ENCODE results near the gene LRRFIP1. TPM values are rescaled to one million over a fixed set of nuclear protein-coding genes. Genes with fewer than 3 reads are reported as not detected.
A peak's percentile ranks its signal among the peaks of the same experiment; 100 is the strongest.

Gene LRRFIP1
- total and polyA plus RNA-seq, 2 of the 13 experiments (the other 11 are each of a cell fraction or from before 2014, with no cell fraction given) = 15.9 to 40.5 TPM

DNA sequence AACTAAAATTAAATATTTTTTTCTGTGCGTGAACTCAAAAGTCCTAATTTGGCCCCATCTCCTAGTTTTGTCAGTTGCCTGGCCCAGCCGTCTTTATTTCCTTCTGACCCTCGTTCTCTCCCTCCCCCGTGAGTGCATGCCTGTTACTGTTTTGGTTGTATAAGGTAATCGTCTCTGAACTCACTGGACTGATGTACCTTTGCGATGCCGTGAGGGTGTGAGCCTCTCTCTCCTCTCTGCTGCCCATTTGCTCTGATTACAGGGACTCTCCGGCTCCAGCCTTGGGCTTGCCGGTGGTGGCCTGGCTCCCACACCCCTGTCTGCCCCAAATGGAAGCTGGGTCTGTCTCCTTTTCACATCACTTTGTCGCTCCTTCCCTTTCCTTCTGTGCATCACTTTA lies 104.7 kb downstream of the LRRFIP1 start (continued):
- no peak for TF ChIP-seq STAT5B (CRISPR knock-in tag; IDR thresholded peaks at IDR 0.05)
- TF ChIP-seq KAT2B (IDR thresholded peaks at IDR 0.05; ENCODE audit: borderline replicate concordance, low read depth, low read length) = no peak
- TF ChIP-seq MED8 (CRISPR knock-in tag; IDR thresholded peaks at IDR 0.05; ENCODE audit: insufficient replicate concordance) = no peak
- TF ChIP-seq HNRNPK (IDR thresholded peaks at IDR 0.05; ENCODE audit: low read depth, low read length, poor library complexity, severe bottlenecking) = no peak
- TF ChIP-seq ZNF552 (CRISPR knock-in tag; IDR thresholded peaks at IDR 0.05; ENCODE audit: borderline replicate concordance) = no peak
- TF ChIP-seq ZNF24 (IDR thresholded peaks at IDR 0.05) = no peak
- TF ChIP-seq, protein P1, sequence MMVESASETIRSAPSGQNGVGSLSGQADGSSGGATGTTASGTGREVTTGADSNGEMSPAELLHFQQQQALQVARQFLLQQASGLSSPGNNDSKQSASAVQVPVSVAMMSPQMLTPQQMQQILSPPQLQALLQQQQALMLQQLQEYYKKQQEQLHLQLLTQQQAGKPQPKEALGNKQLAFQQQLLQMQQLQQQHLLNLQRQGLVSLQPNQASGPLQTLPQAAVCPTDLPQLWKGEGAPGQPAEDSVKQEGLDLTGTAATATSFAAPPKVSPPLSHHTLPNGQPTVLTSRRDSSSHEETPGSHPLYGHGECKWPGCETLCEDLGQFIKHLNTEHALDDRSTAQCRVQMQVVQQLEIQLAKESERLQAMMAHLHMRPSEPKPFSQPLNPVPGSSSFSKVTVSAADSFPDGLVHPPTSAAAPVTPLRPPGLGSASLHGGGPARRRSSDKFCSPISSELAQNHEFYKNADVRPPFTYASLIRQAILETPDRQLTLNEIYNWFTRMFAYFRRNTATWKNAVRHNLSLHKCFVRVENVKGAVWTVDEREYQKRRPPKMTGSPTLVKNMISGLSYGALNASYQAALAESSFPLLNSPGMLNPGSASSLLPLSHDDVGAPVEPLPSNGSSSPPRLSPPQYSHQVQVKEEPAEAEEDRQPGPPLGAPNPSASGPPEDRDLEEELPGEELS (CRISPR knock-in tag; IDR thresholded peaks at IDR 0.05) = 0 out of 2 replicates have a peak, but pooled peaks have one; percentile 36
- no peak for TF ChIP-seq CHD4 (IDR thresholded peaks at IDR 0.05; ENCODE audit: borderline replicate concordance, low read length)
- TF ChIP-seq, protein P2, sequence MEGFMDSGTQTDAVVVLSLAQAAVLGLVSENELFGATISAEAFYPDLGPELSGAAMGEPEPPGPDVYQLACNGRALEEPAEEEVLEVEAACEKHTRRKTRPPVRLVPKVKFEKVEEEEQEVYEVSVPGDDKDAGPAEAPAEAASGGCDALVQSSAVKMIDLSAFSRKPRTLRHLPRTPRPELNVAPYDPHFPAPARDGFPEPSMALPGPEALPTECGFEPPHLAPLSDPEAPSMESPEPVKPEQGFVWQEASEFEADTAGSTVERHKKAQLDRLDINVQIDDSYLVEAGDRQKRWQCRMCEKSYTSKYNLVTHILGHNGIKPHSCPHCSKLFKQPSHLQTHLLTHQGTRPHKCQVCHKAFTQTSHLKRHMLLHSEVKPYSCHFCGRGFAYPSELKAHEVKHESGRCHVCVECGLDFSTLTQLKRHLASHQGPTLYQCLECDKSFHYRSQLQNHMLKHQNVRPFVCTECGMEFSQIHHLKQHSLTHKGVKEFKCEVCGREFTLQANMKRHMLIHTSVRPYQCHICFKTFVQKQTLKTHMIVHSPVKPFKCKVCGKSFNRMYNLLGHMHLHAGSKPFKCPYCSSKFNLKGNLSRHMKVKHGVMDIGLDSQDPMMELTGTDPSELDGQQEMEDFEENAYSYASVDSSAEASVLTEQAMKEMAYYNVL (CRISPR knock-in tag; IDR thresholded peaks at IDR 0.05; ENCODE audit: borderline replicate concordance) = no peak
- no peak for TF ChIP-seq ZSCAN31 (CRISPR knock-in tag; IDR thresholded peaks at IDR 0.05; ENCODE audit: low read depth)
- TF ChIP-seq, protein P3, sequence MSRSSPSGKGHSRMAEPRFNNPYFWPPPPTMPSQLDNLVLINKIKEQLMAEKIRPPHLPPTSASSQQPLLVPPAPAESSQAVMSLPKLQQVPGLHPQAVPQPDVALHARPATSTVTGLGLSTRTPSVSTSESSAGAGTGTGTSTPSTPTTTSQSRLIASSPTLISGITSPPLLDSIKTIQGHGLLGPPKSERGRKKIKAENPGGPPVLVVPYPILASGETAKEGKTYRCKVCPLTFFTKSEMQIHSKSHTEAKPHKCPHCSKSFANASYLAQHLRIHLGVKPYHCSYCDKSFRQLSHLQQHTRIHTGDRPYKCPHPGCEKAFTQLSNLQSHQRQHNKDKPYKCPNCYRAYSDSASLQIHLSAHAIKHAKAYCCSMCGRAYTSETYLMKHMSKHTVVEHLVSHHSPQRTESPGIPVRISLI (CRISPR knock-in tag; IDR thresholded peaks at IDR 0.05; ENCODE audit: borderline replicate concordance) = no peak
- no peak for TF ChIP-seq ZBTB1 (CRISPR knock-in tag; IDR thresholded peaks at IDR 0.05; ENCODE audit: borderline replicate concordance)
- TF ChIP-seq TGIF2 (CRISPR knock-in tag; IDR thresholded peaks at IDR 0.05) = no peak
- no peak for TF ChIP-seq JARID2 (CRISPR knock-in tag; IDR thresholded peaks at IDR 0.05; ENCODE audit: insufficient replicate concordance)
- TF ChIP-seq, protein P4, sequence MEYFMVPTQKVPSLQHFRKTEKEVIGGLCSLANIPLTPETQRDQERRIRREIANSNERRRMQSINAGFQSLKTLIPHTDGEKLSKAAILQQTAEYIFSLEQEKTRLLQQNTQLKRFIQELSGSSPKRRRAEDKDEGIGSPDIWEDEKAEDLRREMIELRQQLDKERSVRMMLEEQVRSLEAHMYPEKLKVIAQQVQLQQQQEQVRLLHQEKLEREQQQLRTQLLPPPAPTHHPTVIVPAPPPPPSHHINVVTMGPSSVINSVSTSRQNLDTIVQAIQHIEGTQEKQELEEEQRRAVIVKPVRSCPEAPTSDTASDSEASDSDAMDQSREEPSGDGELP (IDR thresholded peaks at IDR 0.05; ENCODE audit: borderline replicate concordance, low read depth) = no peak
- TF ChIP-seq, protein P5, sequence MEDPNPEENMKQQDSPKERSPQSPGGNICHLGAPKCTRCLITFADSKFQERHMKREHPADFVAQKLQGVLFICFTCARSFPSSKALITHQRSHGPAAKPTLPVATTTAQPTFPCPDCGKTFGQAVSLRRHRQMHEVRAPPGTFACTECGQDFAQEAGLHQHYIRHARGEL (CRISPR knock-in tag; IDR thresholded peaks at IDR 0.05) = no peak
- TF ChIP-seq MIXL1 (CRISPR knock-in tag; IDR thresholded peaks at IDR 0.05) = no peak
- TF ChIP-seq, protein P6, sequence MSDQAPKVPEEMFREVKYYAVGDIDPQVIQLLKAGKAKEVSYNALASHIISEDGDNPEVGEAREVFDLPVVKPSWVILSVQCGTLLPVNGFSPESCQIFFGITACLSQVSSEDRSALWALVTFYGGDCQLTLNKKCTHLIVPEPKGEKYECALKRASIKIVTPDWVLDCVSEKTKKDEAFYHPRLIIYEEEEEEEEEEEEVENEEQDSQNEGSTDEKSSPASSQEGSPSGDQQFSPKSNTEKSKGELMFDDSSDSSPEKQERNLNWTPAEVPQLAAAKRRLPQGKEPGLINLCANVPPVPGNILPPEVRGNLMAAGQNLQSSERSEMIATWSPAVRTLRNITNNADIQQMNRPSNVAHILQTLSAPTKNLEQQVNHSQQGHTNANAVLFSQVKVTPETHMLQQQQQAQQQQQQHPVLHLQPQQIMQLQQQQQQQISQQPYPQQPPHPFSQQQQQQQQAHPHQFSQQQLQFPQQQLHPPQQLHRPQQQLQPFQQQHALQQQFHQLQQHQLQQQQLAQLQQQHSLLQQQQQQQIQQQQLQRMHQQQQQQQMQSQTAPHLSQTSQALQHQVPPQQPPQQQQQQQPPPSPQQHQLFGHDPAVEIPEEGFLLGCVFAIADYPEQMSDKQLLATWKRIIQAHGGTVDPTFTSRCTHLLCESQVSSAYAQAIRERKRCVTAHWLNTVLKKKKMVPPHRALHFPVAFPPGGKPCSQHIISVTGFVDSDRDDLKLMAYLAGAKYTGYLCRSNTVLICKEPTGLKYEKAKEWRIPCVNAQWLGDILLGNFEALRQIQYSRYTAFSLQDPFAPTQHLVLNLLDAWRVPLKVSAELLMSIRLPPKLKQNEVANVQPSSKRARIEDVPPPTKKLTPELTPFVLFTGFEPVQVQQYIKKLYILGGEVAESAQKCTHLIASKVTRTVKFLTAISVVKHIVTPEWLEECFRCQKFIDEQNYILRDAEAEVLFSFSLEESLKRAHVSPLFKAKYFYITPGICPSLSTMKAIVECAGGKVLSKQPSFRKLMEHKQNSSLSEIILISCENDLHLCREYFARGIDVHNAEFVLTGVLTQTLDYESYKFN (CRISPR knock-in tag; conservative IDR thresholded peaks at IDR 0.05) = peak; percentile 42; the same call in 1 of the 2 replicates
- no peak for TF ChIP-seq ZFP82 (CRISPR knock-in tag; IDR thresholded peaks at IDR 0.05; ENCODE audit: borderline replicate concordance)
- no peak for TF ChIP-seq ZNF75D (CRISPR knock-in tag; IDR thresholded peaks at IDR 0.05; ENCODE audit: borderline replicate concordance)
- no peak for TF ChIP-seq ZNF558 (CRISPR knock-in tag; IDR thresholded peaks at IDR 0.05; ENCODE audit: borderline replicate concordance)

All from HepG2 (cell line).